Loucy (cell line): ENCODE results near the gene F12.

Experiments used
- H2AFZ ChIP-seq: fragments of 200-600 bp; sonication (generic); 2 replicates; pipeline ENCODE4 v1.6.0; 2016; ENCODE audit warnings: antibody characterized with exemption, mild to moderate bottlenecking, low read length, moderate library complexity
- H3F3A ChIP-seq: fragments of 200-600 bp; 2 replicates; pipeline ENCODE4 v1.6.0; 2016; ENCODE audit warnings: antibody characterized with exemption, low read depth, mild to moderate bottlenecking
- H3K27me3 ChIP-seq: fragments of 200-600 bp; sonication (generic); 2 replicates; pipeline ENCODE4 v1.6.1; 2014; ENCODE audit warnings: low read length, mild to moderate bottlenecking; ENCODE audit not compliant: insufficient read depth, poor library complexity, severe bottlenecking
- H3K36me3 ChIP-seq: fragments of 200-600 bp; sonication (generic); 2 replicates; pipeline ENCODE4 v1.6.1; 2016; ENCODE audit warnings: low read length; ENCODE audit not compliant: insufficient read depth
- H3K4me1 ChIP-seq: fragments of 200-600 bp; sonication (generic); 2 replicates; pipeline ENCODE4 v1.5.1; 2014; ENCODE audit warnings: low read length, mild to moderate bottlenecking; ENCODE audit not compliant: insufficient read depth, poor library complexity, severe bottlenecking
- H3K4me2 ChIP-seq: fragments of 200-600 bp; sonication (generic); 2 replicates; pipeline ENCODE4 v1.6.0; 2014; ENCODE audit warnings: antibody characterized with exemption, low read length, low read depth, mild to moderate bottlenecking; ENCODE audit not compliant: poor library complexity, severe bottlenecking
- H3K4me3 ChIP-seq: fragments of 200-600 bp; sonication (generic); 2 replicates; pipeline ENCODE4 v1.5.1; 2014; ENCODE audit warnings: low read length, mild to moderate bottlenecking, mixed read lengths; ENCODE audit not compliant: poor library complexity, severe bottlenecking
- H3K79me2 ChIP-seq: fragments of 200-600 bp; sonication (generic); 2 replicates; pipeline ENCODE4 v1.6.1; 2014; ENCODE audit warnings: low read length; ENCODE audit not compliant: insufficient read depth
- H3K9ac ChIP-seq: fragments of 200-600 bp; sonication (generic); 2 replicates; pipeline ENCODE4 v1.6.0; 2014; ENCODE audit warnings: mild to moderate bottlenecking, low read depth, low read length, moderate library complexity; ENCODE audit not compliant: poor library complexity, severe bottlenecking
- H3K9me2 ChIP-seq: fragments of 200-600 bp; sonication (generic); replicated peaks from 2 replicates; pipeline ENCODE4 v1.6.1; 2016; ENCODE audit warnings: low read depth, low read length, mixed read lengths
- H3K9me3 ChIP-seq: fragments of 200-600 bp; sonication (generic); 2 replicates; pipeline ENCODE4 v1.6.1; 2014; ENCODE audit warnings: mild to moderate bottlenecking, antibody characterized with exemption, low read length, low read depth; ENCODE audit not compliant: insufficient read depth
- H4K20me1 ChIP-seq: fragments of 200-600 bp; sonication (generic); 2 replicates; pipeline ENCODE4 v1.6.0; 2014; ENCODE audit warnings: antibody characterized with exemption, low read length, mild to moderate bottlenecking; ENCODE audit not compliant: insufficient read depth, poor library complexity, severe bottlenecking
- EZH2phosphoT487 ChIP-seq: fragments of 200-600 bp; IDR thresholded peaks from 2 replicates; pipeline ENCODE4 v1.6.1; 2018; ENCODE audit warnings: antibody characterized with exemption, mild to moderate bottlenecking, moderate library complexity, borderline replicate concordance
- TF ChIP-seq, protein P1 (sequence below): fragments of 200-600 bp; sonication (generic); conservative IDR thresholded peaks from 2 replicates; pipeline ENCODE4 v1.5.1; 2014; ENCODE audit warnings: mild to moderate bottlenecking, antibody characterized with exemption, low read length

F12 gene

GRCh38 chr5:177455661-177456590 is 46.6 kb upstream of the F12 start:
- Histone ChIP-seq H3K9ac (peak overlapping the region; percentile 90), H3F3A (no peaks in the 10 kb centered on the region; the same call in 1 of the 2 replicates), H2AFZ (peak overlapping the region; percentile 64; the same call in 1 of the 2 replicates), H3K9me2 (no peaks in the 10 kb centered on the region), H3K4me3 (peak overlapping the region; percentile 79), H3K4me2 (peak overlapping the region; percentile 80), H3K9me3 (no peaks in the 10 kb centered on the region), H3K36me3 (no peaks in the 10 kb centered on the region), H3K79me2 (no peaks in the 10 kb centered on the region), H3K27me3 (no peaks in the 10 kb centered on the region), H3K4me1 (no peaks in the 10 kb centered on the region), H4K20me1 (peaks cover 13% of the 10 kb centered on the region)
- TF ChIP-seq, protein P1, sequence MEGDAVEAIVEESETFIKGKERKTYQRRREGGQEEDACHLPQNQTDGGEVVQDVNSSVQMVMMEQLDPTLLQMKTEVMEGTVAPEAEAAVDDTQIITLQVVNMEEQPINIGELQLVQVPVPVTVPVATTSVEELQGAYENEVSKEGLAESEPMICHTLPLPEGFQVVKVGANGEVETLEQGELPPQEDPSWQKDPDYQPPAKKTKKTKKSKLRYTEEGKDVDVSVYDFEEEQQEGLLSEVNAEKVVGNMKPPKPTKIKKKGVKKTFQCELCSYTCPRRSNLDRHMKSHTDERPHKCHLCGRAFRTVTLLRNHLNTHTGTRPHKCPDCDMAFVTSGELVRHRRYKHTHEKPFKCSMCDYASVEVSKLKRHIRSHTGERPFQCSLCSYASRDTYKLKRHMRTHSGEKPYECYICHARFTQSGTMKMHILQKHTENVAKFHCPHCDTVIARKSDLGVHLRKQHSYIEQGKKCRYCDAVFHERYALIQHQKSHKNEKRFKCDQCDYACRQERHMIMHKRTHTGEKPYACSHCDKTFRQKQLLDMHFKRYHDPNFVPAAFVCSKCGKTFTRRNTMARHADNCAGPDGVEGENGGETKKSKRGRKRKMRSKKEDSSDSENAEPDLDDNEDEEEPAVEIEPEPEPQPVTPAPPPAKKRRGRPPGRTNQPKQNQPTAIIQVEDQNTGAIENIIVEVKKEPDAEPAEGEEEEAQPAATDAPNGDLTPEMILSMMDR, result peak; percentile 61
- no peak for TF ChIP-seq EZH2phosphoT487

GRCh38 chr5:177455036-177455660 is 45.8 kb upstream of the F12 start:
- Histone ChIP-seq H3K4me2 (peak overlapping the region; percentile 80), H3K36me3 (no peaks in the 10 kb centered on the region), H3F3A (no peaks in the 10 kb centered on the region; the same call in 1 of the 2 replicates), H3K79me2 (no peaks in the 10 kb centered on the region), H3K4me1 (no peaks in the 10 kb centered on the region), H2AFZ (peak overlapping the region; percentile 73), H3K27me3 (no peaks in the 10 kb centered on the region), H3K9ac (peak overlapping the region; percentile 90), H4K20me1 (peaks cover 13% of the 10 kb centered on the region), H3K9me2 (no peaks in the 10 kb centered on the region), H3K4me3 (peak overlapping the region; percentile 79), H3K9me3 (no peaks in the 10 kb centered on the region)
- TF ChIP-seq, protein P1, result peak; percentile 52
- TF ChIP-seq EZH2phosphoT487, result no peak

- Histone ChIP-seq H3K4me3 (peak overlapping the region; percentile 79), H2AFZ (peak overlapping the region; percentile 73), H3K9ac (peak overlapping the region; percentile 90), H3K4me2 (peak overlapping the region; percentile 80), H3K36me3 (no peaks in the 10 kb centered on the region), H3K27me3 (no peaks in the 10 kb centered on the region), H3F3A (no peaks in the 10 kb centered on the region; the same call in 1 of the 2 replicates), H3K9me2 (no peaks in the 10 kb centered on the region), H3K9me3 (no peaks in the 10 kb centered on the region), H3K4me1 (no peaks in the 10 kb centered on the region), H4K20me1 (peaks cover 13% of the 10 kb centered on the region), H3K79me2 (no peaks in the 10 kb centered on the region)
- TF ChIP-seq, protein P1, result peak; percentile 60
- TF ChIP-seq EZH2phosphoT487, result no peak
These were observed 45.2 kb upstream of the F12 start for GRCh38 chr5:177454397-177455035.
